ENCODE results near the gene TMC6.

DNA sequence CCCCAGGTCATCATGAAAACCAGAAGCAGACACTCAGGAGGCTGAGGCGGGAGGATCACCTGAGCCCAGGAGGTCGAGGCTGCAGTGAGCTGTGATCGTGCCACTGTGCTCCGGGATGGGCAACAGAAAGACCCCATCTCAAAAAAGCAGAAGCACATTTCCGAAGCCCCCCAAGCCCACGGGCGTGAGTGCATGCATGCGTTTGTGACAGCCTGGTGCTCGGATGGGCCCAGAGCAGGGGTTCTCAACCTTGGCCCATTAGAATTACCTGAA is 19.1 kb downstream of the TMC6 start:
- TF ChIP-seq, protein P1, sequence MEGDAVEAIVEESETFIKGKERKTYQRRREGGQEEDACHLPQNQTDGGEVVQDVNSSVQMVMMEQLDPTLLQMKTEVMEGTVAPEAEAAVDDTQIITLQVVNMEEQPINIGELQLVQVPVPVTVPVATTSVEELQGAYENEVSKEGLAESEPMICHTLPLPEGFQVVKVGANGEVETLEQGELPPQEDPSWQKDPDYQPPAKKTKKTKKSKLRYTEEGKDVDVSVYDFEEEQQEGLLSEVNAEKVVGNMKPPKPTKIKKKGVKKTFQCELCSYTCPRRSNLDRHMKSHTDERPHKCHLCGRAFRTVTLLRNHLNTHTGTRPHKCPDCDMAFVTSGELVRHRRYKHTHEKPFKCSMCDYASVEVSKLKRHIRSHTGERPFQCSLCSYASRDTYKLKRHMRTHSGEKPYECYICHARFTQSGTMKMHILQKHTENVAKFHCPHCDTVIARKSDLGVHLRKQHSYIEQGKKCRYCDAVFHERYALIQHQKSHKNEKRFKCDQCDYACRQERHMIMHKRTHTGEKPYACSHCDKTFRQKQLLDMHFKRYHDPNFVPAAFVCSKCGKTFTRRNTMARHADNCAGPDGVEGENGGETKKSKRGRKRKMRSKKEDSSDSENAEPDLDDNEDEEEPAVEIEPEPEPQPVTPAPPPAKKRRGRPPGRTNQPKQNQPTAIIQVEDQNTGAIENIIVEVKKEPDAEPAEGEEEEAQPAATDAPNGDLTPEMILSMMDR (conservative IDR thresholded peaks at IDR 0.05; ENCODE audit: low read depth in 2 of 2), result no peak
- no peak for TF ChIP-seq CREB1 (CRISPR knock-in tag; IDR thresholded peaks at IDR 0.05; ENCODE audit: low read depth)
- TF ChIP-seq EZH2 (IDR thresholded peaks at IDR 0.05; ENCODE audit: low read depth, unreplicated experiment), result no peak
- TF ChIP-seq ZNF331 (CRISPR knock-in tag; IDR thresholded peaks at IDR 0.05; ENCODE audit: low read depth), result no peak
- no peak for TF ChIP-seq POLR2AphosphoS5 (IDR thresholded peaks at IDR 0.05; ENCODE audit: low read depth)
- TF ChIP-seq, protein P2, sequence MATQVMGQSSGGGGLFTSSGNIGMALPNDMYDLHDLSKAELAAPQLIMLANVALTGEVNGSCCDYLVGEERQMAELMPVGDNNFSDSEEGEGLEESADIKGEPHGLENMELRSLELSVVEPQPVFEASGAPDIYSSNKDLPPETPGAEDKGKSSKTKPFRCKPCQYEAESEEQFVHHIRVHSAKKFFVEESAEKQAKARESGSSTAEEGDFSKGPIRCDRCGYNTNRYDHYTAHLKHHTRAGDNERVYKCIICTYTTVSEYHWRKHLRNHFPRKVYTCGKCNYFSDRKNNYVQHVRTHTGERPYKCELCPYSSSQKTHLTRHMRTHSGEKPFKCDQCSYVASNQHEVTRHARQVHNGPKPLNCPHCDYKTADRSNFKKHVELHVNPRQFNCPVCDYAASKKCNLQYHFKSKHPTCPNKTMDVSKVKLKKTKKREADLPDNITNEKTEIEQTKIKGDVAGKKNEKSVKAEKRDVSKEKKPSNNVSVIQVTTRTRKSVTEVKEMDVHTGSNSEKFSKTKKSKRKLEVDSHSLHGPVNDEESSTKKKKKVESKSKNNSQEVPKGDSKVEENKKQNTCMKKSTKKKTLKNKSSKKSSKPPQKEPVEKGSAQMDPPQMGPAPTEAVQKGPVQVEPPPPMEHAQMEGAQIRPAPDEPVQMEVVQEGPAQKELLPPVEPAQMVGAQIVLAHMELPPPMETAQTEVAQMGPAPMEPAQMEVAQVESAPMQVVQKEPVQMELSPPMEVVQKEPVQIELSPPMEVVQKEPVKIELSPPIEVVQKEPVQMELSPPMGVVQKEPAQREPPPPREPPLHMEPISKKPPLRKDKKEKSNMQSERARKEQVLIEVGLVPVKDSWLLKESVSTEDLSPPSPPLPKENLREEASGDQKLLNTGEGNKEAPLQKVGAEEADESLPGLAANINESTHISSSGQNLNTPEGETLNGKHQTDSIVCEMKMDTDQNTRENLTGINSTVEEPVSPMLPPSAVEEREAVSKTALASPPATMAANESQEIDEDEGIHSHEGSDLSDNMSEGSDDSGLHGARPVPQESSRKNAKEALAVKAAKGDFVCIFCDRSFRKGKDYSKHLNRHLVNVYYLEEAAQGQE (IDR thresholded peaks at IDR 0.05; ENCODE audit: unreplicated experiment), result no peak
- no peak for TF ChIP-seq EZH2phosphoT487 (IDR thresholded peaks at IDR 0.05; ENCODE audit: unreplicated experiment)
- TF ChIP-seq NANOG (IDR thresholded peaks at IDR 0.05; ENCODE audit: borderline replicate concordance), result no peak
